PC-9 (cell line): Measurements from ENCODE around the gene HPCAL1.

Experiments
- CTCF ChIP-seq: fragments of 200-600 bp; sonication (generic); conservative IDR thresholded peaks from 2 replicates; pipeline ENCODE4 v1.6.1; 2017; ENCODE audit warnings: mixed run types, antibody characterized with exemption, mild to moderate bottlenecking, moderate library complexity
- EZH2 ChIP-seq: fragments of 200-600 bp; sonication (generic); IDR thresholded peaks from 2 replicates; pipeline ENCODE4 v1.8.0; 2017; ENCODE audit warnings: antibody characterized with exemption, low read depth

DNA sequence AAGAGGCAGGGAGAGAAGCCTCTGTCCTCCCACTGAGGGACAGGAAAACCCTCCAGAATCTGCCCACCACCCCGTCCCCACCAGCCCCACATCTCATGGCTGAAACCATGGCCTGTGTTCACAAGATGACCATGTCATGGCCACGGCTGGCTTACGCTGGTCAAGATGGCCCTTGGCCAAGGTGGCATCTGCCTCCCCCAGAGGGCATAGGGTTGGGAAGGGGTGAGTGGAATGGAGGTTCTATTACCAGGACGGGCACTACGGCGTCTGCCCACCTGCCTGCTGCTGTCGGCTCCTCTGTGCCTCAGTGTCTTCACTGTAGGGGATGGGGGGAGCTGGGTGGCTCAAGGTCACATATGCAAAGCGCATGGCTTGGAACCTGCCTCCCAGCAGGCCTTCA is 125.7 kb downstream of the HPCAL1 start:
- no peak for TF ChIP-seq CTCF
- no peak for TF ChIP-seq EZH2
